Osteoblast (primary cell): ENCODE measurements around the gene TNPO3. TPM values are rescaled to one million over a fixed set of nuclear protein-coding genes. Genes with fewer than 3 reads are reported as not detected.

ENCODE experiments used
- DNase-seq: peaks from one replicate; pipeline ENCODE4 v3.0.0; 2011; ENCODE audit warnings: low spot score, mixed read lengths; ENCODE audit not compliant: insufficient read length; ENCODE audit errors: missing footprints
- H2AFZ ChIP-seq: 2 replicates; pipeline ENCODE4 v1.6.0; 2011; ENCODE audit warnings: mild to moderate bottlenecking, low read length
- H3K27ac ChIP-seq: 2 replicates; pipeline ENCODE4 v1.5.1; 2011; ENCODE audit warnings: mild to moderate bottlenecking, low read depth, low read length, moderate library complexity
- H3K27me3 ChIP-seq: 2 replicates; pipeline ENCODE4 v1.6.0; 2012; ENCODE audit warnings: mild to moderate bottlenecking, control low read depth, inconsistent platforms, low read length, moderate library complexity; ENCODE audit not compliant: insufficient read depth
- H3K36me3 ChIP-seq: 2 replicates; pipeline ENCODE4 v1.5.1; 2011; ENCODE audit warnings: mild to moderate bottlenecking, low read length, control low read depth, moderate library complexity; ENCODE audit not compliant: insufficient read depth
- H3K4me1 ChIP-seq: 2 replicates; pipeline ENCODE4 v1.5.1; 2011; ENCODE audit warnings: mild to moderate bottlenecking, low read length, control low read depth, moderate library complexity; ENCODE audit not compliant: insufficient read depth
- H3K4me2 ChIP-seq: 2 replicates; pipeline ENCODE4 v1.6.0; 2011; ENCODE audit warnings: mild to moderate bottlenecking, low read length; ENCODE audit not compliant: insufficient read depth
- H3K4me3 ChIP-seq: fragments of 200-600 bp; sonication (generic); 3 replicates; pipeline ENCODE4 v1.5.1; 2012; ENCODE audit warnings: mild to moderate bottlenecking, low read length, inconsistent platforms; ENCODE audit not compliant: insufficient read depth
- H3K79me2 ChIP-seq: 2 replicates; pipeline ENCODE4 v1.6.0; 2012; ENCODE audit warnings: mild to moderate bottlenecking, low read length, control low read depth, inconsistent platforms; ENCODE audit not compliant: insufficient read depth
- H3K9me3 ChIP-seq: 2 replicates; pipeline ENCODE4 v1.5.1; 2011; ENCODE audit warnings: low read depth, low read length, control low read depth
- H4K20me1 ChIP-seq: 2 replicates; pipeline ENCODE4 v1.6.0; 2012; ENCODE audit warnings: mild to moderate bottlenecking, low read length, control low read depth; ENCODE audit not compliant: insufficient read depth
- total RNA-seq: library from RNA; depleted of rRNA; stranded (reverse); fragments of >200 nt; gene quantifications from 2 replicates; pipeline ENCODE4 v1.2.3, GENCODE V29; 2012
- TF ChIP-seq, protein P1 (sequence below): IDR thresholded peaks from 2 replicates; pipeline ENCODE4 v1.5.1; 2011; ENCODE audit warnings: mild to moderate bottlenecking, low read depth, low read length, moderate library complexity; ENCODE audit errors: extremely low read depth

The TNPO3 gene
- total RNA-seq, 1 donor, result 56.1 TPM

DNA sequence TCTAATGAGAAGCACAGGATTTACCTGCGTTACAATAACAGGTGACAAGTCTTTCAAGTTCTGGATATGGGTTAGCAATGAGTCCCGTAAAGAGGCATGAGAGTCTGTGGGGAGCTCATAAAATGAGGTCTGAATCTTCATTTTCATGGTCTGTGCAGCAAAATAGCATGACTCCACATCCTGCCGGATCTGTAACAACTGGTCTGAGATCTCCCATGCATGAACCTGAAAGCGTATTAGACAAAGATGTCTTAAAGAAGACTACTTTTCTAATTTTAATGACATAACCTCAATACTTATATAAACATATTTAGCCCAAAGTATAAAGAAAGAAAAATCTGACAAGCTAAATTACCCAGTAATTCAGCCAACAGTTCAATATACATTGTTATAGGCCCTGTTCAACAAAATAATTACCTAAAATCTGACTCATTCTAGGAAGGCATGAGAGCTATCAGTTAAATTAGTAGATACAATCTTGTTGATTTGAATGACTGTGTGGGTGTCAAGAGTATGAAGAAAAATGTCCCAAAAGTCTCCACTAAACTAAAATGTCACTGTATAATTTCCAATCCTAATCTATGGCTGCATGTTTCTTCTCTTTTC, 36.9 kb downstream of the TNPO3 start:
- Histone ChIP-seq H3K9me3 (no peaks in the 10 kb centered on the region), H3K4me2 (no peak overlapping the region), H4K20me1 (peaks cover 9% of the 10 kb centered on the region), H3K4me1 (peaks cover 5% of the 10 kb centered on the region), H3K27ac (no peak overlapping the region), H3K36me3 (peaks cover 21% of the 10 kb centered on the region), H3K4me3 (no peak overlapping the region), H3K27me3 (no peaks in the 10 kb centered on the region), H2AFZ (no peak overlapping the region), H3K79me2 (peaks cover 68% of the 10 kb centered on the region)
- TF ChIP-seq, protein P1, sequence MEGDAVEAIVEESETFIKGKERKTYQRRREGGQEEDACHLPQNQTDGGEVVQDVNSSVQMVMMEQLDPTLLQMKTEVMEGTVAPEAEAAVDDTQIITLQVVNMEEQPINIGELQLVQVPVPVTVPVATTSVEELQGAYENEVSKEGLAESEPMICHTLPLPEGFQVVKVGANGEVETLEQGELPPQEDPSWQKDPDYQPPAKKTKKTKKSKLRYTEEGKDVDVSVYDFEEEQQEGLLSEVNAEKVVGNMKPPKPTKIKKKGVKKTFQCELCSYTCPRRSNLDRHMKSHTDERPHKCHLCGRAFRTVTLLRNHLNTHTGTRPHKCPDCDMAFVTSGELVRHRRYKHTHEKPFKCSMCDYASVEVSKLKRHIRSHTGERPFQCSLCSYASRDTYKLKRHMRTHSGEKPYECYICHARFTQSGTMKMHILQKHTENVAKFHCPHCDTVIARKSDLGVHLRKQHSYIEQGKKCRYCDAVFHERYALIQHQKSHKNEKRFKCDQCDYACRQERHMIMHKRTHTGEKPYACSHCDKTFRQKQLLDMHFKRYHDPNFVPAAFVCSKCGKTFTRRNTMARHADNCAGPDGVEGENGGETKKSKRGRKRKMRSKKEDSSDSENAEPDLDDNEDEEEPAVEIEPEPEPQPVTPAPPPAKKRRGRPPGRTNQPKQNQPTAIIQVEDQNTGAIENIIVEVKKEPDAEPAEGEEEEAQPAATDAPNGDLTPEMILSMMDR, result no peak
- DNase-seq, result no peak

DNA sequence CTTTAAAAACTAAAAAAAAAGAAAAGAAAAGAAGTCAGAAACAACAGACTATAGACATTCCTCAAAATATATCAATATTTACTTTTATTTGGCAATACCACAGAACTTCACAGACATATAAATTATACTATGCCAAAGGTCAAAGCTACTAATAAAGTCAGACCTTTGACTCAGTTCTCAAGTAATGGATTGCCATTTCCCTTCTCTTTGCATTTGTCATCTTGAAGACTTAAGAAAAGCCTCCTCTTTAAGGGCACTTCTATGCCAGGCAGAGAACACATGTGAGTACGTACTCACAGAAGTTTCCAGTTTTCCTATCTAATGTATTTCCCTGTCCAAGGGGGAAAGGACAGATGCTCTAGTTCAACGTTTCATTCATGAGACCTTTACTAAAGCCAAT, 37.6 kb downstream of the TNPO3 start:
- no peaks in the 10 kb centered on the region for H3K9me3 ChIP-seq
- no peak overlapping the region for H3K4me3 ChIP-seq
- peaks cover 21% of the 10 kb centered on the region for H3K36me3 ChIP-seq
- H4K20me1 ChIP-seq, result peaks cover 9% of the 10 kb centered on the region
- DNase-seq, result no peak
- no peak overlapping the region for H2AFZ ChIP-seq
- no peaks in the 10 kb centered on the region for H3K27me3 ChIP-seq
- TF ChIP-seq, protein P1, result no peak
- H3K79me2 ChIP-seq, result peaks cover 68% of the 10 kb centered on the region
- H3K4me2 ChIP-seq, result no peak overlapping the region
- peaks cover 5% of the 10 kb centered on the region for H3K4me1 ChIP-seq
- no peak overlapping the region for H3K27ac ChIP-seq

DNA sequence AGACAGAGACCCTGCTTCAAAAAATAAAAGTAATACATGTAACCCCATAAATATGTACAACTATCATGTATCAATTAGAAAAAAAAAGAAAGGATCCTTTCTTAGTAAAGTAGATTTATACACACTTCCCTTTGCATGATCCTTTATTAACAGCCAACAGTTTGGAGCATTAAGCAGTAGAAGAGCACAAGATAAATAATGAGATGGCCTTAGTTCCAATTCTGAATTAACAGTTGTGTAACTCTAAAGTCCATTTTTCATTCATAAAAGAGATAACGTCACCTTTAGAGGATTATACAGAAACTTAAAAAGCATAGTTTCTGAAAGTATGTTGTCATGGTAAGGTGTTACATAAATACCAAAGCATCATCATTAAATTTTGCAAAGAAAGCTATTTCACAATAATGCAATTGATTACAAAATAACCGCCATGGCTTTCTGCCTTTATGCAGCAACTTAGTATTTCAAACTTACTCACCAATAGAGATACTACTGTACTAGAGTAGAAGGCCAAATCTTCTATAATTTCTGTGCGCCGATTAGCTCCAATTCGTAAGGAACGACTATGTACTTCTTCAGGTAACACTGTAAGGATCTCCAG, 40.3 kb downstream of the TNPO3 start:
- peaks cover 57% of the 10 kb centered on the region for H3K79me2 ChIP-seq
- H3K27me3 ChIP-seq, result no peaks in the 10 kb centered on the region
- H3K36me3 ChIP-seq, result peaks cover 28% of the 10 kb centered on the region
- TF ChIP-seq, protein P1, result no peak
- H4K20me1 ChIP-seq, result peaks cover 9% of the 10 kb centered on the region
- H3K27ac ChIP-seq, result no peak overlapping the region
- H3K9me3 ChIP-seq, result no peaks in the 10 kb centered on the region
- H3K4me2 ChIP-seq, result no peak overlapping the region
- DNase-seq, result no peak
- H3K4me3 ChIP-seq, result no peak overlapping the region
- H3K4me1 ChIP-seq, result peaks cover 5% of the 10 kb centered on the region
- no peak overlapping the region for H2AFZ ChIP-seq

DNA sequence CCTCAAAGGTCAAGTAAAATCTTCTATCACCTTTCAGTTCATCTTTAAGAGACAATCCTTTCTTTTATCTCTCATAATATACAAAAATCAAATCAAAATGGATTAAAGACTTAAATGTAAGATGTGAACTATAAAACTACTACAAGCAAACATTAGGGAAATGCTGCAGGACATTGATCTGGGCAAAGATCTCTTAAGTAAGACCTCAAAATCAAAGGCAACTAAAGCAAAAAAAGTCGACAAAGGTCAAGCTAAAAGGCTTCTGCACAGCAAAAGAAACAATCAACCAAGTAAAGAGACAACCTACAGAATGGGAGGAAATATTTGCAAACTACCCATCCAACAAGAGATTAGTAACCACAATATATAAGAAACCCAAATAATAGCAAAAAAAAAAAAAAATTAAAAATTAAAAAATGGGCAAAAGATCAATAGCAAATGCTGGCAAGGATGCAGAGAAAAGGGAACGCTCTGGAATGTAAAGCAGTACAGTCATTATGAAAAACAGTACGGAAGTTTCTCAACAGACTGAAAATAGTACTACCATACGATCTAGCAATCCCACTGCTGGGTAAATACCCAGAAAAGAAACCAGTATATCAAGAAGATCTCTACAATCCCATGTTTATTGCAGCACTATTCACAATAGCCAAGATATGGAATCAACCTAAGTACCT, 41.7 kb downstream of the TNPO3 start:
- H3K4me3 ChIP-seq, result no peak overlapping the region
- peaks cover 5% of the 10 kb centered on the region for H3K4me1 ChIP-seq
- no peak overlapping the region for H3K27ac ChIP-seq
- peaks cover 31% of the 10 kb centered on the region for H3K36me3 ChIP-seq
- TF ChIP-seq, protein P1, result no peak
- no peak overlapping the region for H3K4me2 ChIP-seq
- H4K20me1 ChIP-seq, result peaks cover 7% of the 10 kb centered on the region
- peaks cover 55% of the 10 kb centered on the region for H3K79me2 ChIP-seq
- H2AFZ ChIP-seq, result no peak overlapping the region
- H3K9me3 ChIP-seq, result no peaks in the 10 kb centered on the region
- H3K27me3 ChIP-seq, result no peaks in the 10 kb centered on the region
- no peak for DNase-seq
